Measurements from ENCODE around the gene TSPAN13. TPM values are rescaled to one million over a fixed set of nuclear protein-coding genes. Genes with fewer than 3 reads are reported as not detected.

The TSPAN13 gene
- total RNA-seq, 2 donors from 2014 or later: 24.7 to 50.8 TPM

GRCh38 chr7:16729541-16729940, 24.0 kb upstream of the TSPAN13 start:
- H3K4me1 ChIP-seq: no peaks in the 10 kb centered on the region
- intact Hi-C loops (cut with DNase I): no loop called here
- no peak overlapping the region for H3K4me3 ChIP-seq
- no peaks in the 10 kb centered on the region for H3K9me3 ChIP-seq
- ATAC-seq (no peak), DNase-seq (no peak)
- no peaks in the 10 kb centered on the region for H3K36me3 ChIP-seq (replicated peaks in 1 of 2; ENCODE audit: insufficient read depth in 1 of 2, low read depth in 2 of 2)
- no peak for TF ChIP-seq CTCF (IDR thresholded peaks at IDR 0.05)
- TF ChIP-seq POLR2A (IDR thresholded peaks at IDR 0.05): no peak
- 87 to 88% methylated on average over 2 of the region's 2 CpGs for WGBS, 2 donors
- no peaks in the 10 kb centered on the region for H3K27me3 ChIP-seq
- H3K27ac ChIP-seq: no peak overlapping the region

GRCh38 chr7:16730937-16731336, 22.6 kb upstream of the TSPAN13 start:
- intact Hi-C loops (cut with DNase I): no loop called here
- no peaks in the 10 kb centered on the region for H3K4me1 ChIP-seq
- H3K27ac ChIP-seq: no peak overlapping the region
- H3K27me3 ChIP-seq: no peaks in the 10 kb centered on the region
- no peaks in the 10 kb centered on the region for H3K9me3 ChIP-seq
- ATAC-seq (no peak), DNase-seq (no peak)
- H3K36me3 ChIP-seq (replicated peaks in 1 of 2; ENCODE audit: insufficient read depth in 1 of 2, low read depth in 2 of 2): no peaks in the 10 kb centered on the region
- TF ChIP-seq CTCF (IDR thresholded peaks at IDR 0.05) (no peak), POLR2A (IDR thresholded peaks at IDR 0.05) (no peak)
- 70 to 88% methylated on average over 3 of the region's 3 CpGs for WGBS, 2 donors
- no peak overlapping the region for H3K4me3 ChIP-seq

GRCh38 chr7:16732828-16733227, 20.7 kb upstream of the TSPAN13 start:
- no peaks in the 10 kb centered on the region for H3K4me1 ChIP-seq
- H3K27ac ChIP-seq: no peak overlapping the region
- intact Hi-C loops (cut with DNase I): no loop called here
- TF ChIP-seq POLR2A (IDR thresholded peaks at IDR 0.05) (no peak), CTCF (IDR thresholded peaks at IDR 0.05) (no peak)
- H3K36me3 ChIP-seq (replicated peaks in 1 of 2; ENCODE audit: insufficient read depth in 1 of 2, low read depth in 2 of 2): no peaks in the 10 kb centered on the region
- H3K27me3 ChIP-seq: no peaks in the 10 kb centered on the region
- ATAC-seq (no peak), DNase-seq (no peak)
- no peaks in the 10 kb centered on the region for H3K9me3 ChIP-seq
- WGBS, 2 donors: 94 to 95% methylated on average over 4 of the region's 4 CpGs
- no peak overlapping the region for H3K4me3 ChIP-seq

GRCh38 chr7:16734148-16734726, 19.3 kb upstream of the TSPAN13 start:
- no peaks in the 10 kb centered on the region for H3K36me3 ChIP-seq (replicated peaks in 1 of 2; ENCODE audit: insufficient read depth in 1 of 2, low read depth in 2 of 2)
- H3K4me3 ChIP-seq: no peak overlapping the region
- ATAC-seq (no peak), DNase-seq (no peak)
- no peaks in the 10 kb centered on the region for H3K27me3 ChIP-seq
- WGBS, 2 donors: 90 to 94% methylated on average over 7 of the region's 7 CpGs
- H3K27ac ChIP-seq: no peak overlapping the region
- TF ChIP-seq CTCF (IDR thresholded peaks at IDR 0.05) (no peak), POLR2A (IDR thresholded peaks at IDR 0.05) (no peak)
- no peaks in the 10 kb centered on the region for H3K4me1 ChIP-seq
- intact Hi-C loops (cut with DNase I): no loop called here
- H3K9me3 ChIP-seq: no peaks in the 10 kb centered on the region

- Histone ChIP-seq H3K4me3 (no peak overlapping the region), H3K4me1 (peaks cover under 1% of the 10 kb centered on the region), H3K27me3 (no peaks in the 10 kb centered on the region), H3K36me3 (replicated peaks in 1 of 2; ENCODE audit: insufficient read depth in 1 of 2, low read depth in 2 of 2) (no peaks in the 10 kb centered on the region), H3K27ac (no peak overlapping the region), H3K9me3 (no peaks in the 10 kb centered on the region)
- intact Hi-C loops (cut with DNase I): no loop called here
- ATAC-seq (no peak), DNase-seq (no peak)
- WGBS, 2 donors: 86 to 91% methylated on average over 4 of the region's 4 CpGs
- TF ChIP-seq CTCF (IDR thresholded peaks at IDR 0.05) (no peak), POLR2A (IDR thresholded peaks at IDR 0.05) (no peak)
Observed at GRCh38 chr7:16735020-16735419, 18.5 kb upstream of the TSPAN13 start.
